ENCODE results near the gene NTSR1. TPM values are rescaled to one million over a fixed set of nuclear protein-coding genes. Genes with fewer than 3 reads are reported as not detected.

The NTSR1 gene
- total and polyA plus RNA-seq, 4 experiments from 2014 or later: 0.30 to 0.38 TPM; not detected in 2

- peaks cover 38% of the 10 kb centered on the region for H3K4me1 ChIP-seq (ENCODE audit: insufficient read depth, low read length)
- intact Hi-C loops (cut with micrococcal nuclease): loop anchor here (1.0 kb wide), 1 partner anchor 10 kb away; no protein-coding TSS in a partner anchor
- peak within 1 kb of the TSS; percentile 72 for H3K27ac ChIP-seq (ENCODE audit: low read depth, low read length)
- peak; percentile 72 to 78 (median 74) for DNase-seq
- no peaks in the 10 kb centered on the region for H3K9me3 ChIP-seq (ENCODE audit: control insufficient read depth in 1 of 2, low read length in 2 of 2)
- ChIA-PET POLR2A (ENCODE audit: partially characterized antibody) (interaction anchor here (1.0 to 4.0 kb wide), 8 partner anchors 9 to 162 kb away, joined by 3 to 75 read pairs (median 8); partner anchors contain the start of genes MRGBP and SLCO4A1), CTCF (ENCODE audit: partially characterized antibody) (interaction anchor here (0.6 to 3.5 kb wide), 3 partner anchors 10 to 57 kb away, joined by 4 to 13 read pairs (median 5); no protein-coding TSS in a partner anchor)
- peaks cover 0 to 1% of the 10 kb centered on the region in 2 donors for H3K27me3 Mint-ChIP-seq
- H3K27me3 ChIP-seq (ENCODE audit: insufficient read depth, low read length): no peaks in the 10 kb centered on the region
- H3K36me3 ChIP-seq (ENCODE audit: insufficient read depth, low read length): peaks cover 25% of the 10 kb centered on the region
- no peaks in the 10 kb centered on the region for H3K9me3 Mint-ChIP-seq
- H3K4me3 Mint-ChIP-seq: peak within 1 kb of the TSS; percentile 93 to 100 (median 96)
- peak within 1 kb of the TSS; percentile 65 to 69 for H3K4me3 ChIP-seq (ENCODE audit: low read length in 2 of 2)
- H3K27ac Mint-ChIP-seq: peak within 1 kb of the TSS; percentile 95 to 100 (median 97)
- H3K36me3 Mint-ChIP-seq: peaks cover 11 to 34% of the 10 kb centered on the region in 2 donors
- H3K4me1 Mint-ChIP-seq: peaks cover 7 to 47% (median 22%) of the 10 kb centered on the region in 4 donors
Measured at GRCh38 chr20:62804627-62805154, 96.1 kb downstream of the NTSR1 start, which contains the start of gene OGFR. OGFR (plus strand) TSS chr20:62804835; CDS start chr20:62804860, 25 bp downstream.

- Mint-ChIP-seq H3K9me3 (no peaks in the 10 kb centered on the region), H3K4me1 (peaks cover 7 to 47% (median 22%) of the 10 kb centered on the region in 4 donors), H3K27ac (peak overlapping the region in 6 of 7 donors; percentile 22 to 84 (median 58)), H3K36me3 (peaks cover 7 to 33% of the 10 kb centered on the region in 2 donors), H3K27me3 (peaks cover 0 to 1% of the 10 kb centered on the region in 2 donors), H3K4me3 (peak overlapping the region; percentile 64 to 87 (median 79))
- H3K4me1 ChIP-seq (ENCODE audit: insufficient read depth, low read length): peaks cover 38% of the 10 kb centered on the region
- peak overlapping the region; percentile 72 for H3K27ac ChIP-seq (ENCODE audit: low read depth, low read length)
- peaks cover 25% of the 10 kb centered on the region for H3K36me3 ChIP-seq (ENCODE audit: insufficient read depth, low read length)
- DNase-seq: peak in 2 of 5 donors; percentile 22 to 26
- CTCF ChIA-PET (ENCODE audit: partially characterized antibody): interaction anchor here (2.3 to 3.5 kb wide), 2 partner anchors 11 to 13 kb away, joined by 5 to 13 read pairs; no protein-coding TSS in a partner anchor
- POLR2A ChIA-PET (ENCODE audit: partially characterized antibody): interaction anchor here (1.0 to 4.0 kb wide), 7 partner anchors 10 to 162 kb away, joined by 4 to 75 read pairs (median 8); partner anchors contain the start of genes MRGBP and SLCO4A1
- intact Hi-C loops (cut with micrococcal nuclease): no loop called here
- H3K27me3 ChIP-seq (ENCODE audit: insufficient read depth, low read length): no peaks in the 10 kb centered on the region
- H3K9me3 ChIP-seq (ENCODE audit: control insufficient read depth in 1 of 2, low read length in 2 of 2): no peaks in the 10 kb centered on the region
- H3K4me3 ChIP-seq (ENCODE audit: low read length in 2 of 2): peak overlapping the region; percentile 11 to 69
Measured at GRCh38 chr20:62805155-62805710, 96.6 kb downstream of the NTSR1 start.

GRCh38 chr20:62805711-62806382, 97.2 kb downstream of the NTSR1 start:
- peak overlapping the region; percentile 15 to 91 (median 75) for H3K27ac Mint-ChIP-seq
- peak overlapping the region; percentile 66 to 87 (median 80) for H3K4me3 Mint-ChIP-seq
- H3K27me3 ChIP-seq (ENCODE audit: insufficient read depth, low read length): no peaks in the 10 kb centered on the region
- peaks cover 26% of the 10 kb centered on the region for H3K36me3 ChIP-seq (ENCODE audit: insufficient read depth, low read length)
- peaks cover 7 to 47% (median 22%) of the 10 kb centered on the region in 4 donors for H3K4me1 Mint-ChIP-seq
- peaks cover 5 to 32% of the 10 kb centered on the region in 2 donors for H3K36me3 Mint-ChIP-seq
- POLR2A ChIA-PET (ENCODE audit: partially characterized antibody): interaction anchor here (1.2 to 4.0 kb wide), 6 partner anchors 9 to 163 kb away, joined by 4 to 75 read pairs (median 10); partner anchors contain the start of genes MRGBP and SLCO4A1
- peak overlapping the region; percentile 11 to 61 for H3K4me3 ChIP-seq (ENCODE audit: low read length in 2 of 2)
- H3K9me3 Mint-ChIP-seq: no peaks in the 10 kb centered on the region
- H3K4me1 ChIP-seq (ENCODE audit: insufficient read depth, low read length): peaks cover 38% of the 10 kb centered on the region
- DNase-seq: no peak
- peak overlapping the region; percentile 72 for H3K27ac ChIP-seq (ENCODE audit: low read depth, low read length)
- H3K9me3 ChIP-seq (ENCODE audit: control insufficient read depth in 1 of 2, low read length in 2 of 2): no peaks in the 10 kb centered on the region
- intact Hi-C loops (cut with micrococcal nuclease): no loop called here
- CTCF ChIA-PET (ENCODE audit: partially characterized antibody): interaction anchor here (2.3 to 3.5 kb wide), 2 partner anchors 12 to 14 kb away, joined by 5 to 13 read pairs; no protein-coding TSS in a partner anchor
- H3K27me3 Mint-ChIP-seq: peaks cover 0 to 1% of the 10 kb centered on the region in 2 donors

- peak overlapping the region; percentile 66 to 87 (median 78) for H3K4me3 Mint-ChIP-seq
- peaks cover 0 to 1% of the 10 kb centered on the region in 2 donors for H3K27me3 Mint-ChIP-seq
- no peaks in the 10 kb centered on the region for H3K9me3 ChIP-seq (ENCODE audit: control insufficient read depth in 1 of 2, low read length in 2 of 2)
- peaks cover 5 to 31% of the 10 kb centered on the region in 2 donors for H3K36me3 Mint-ChIP-seq
- no peaks in the 10 kb centered on the region for H3K27me3 ChIP-seq (ENCODE audit: insufficient read depth, low read length)
- H3K27ac ChIP-seq (ENCODE audit: low read depth, low read length): peak overlapping the region; percentile 72
- peak overlapping the region in 1 of 2 donors; percentile 61 for H3K4me3 ChIP-seq (ENCODE audit: low read length in 2 of 2)
- H3K27ac Mint-ChIP-seq: peak overlapping the region in 6 of 7 donors; percentile 64 to 91 (median 84)
- no peaks in the 10 kb centered on the region for H3K9me3 Mint-ChIP-seq
- intact Hi-C loops (cut with micrococcal nuclease): no loop called here
- H3K4me1 Mint-ChIP-seq: peaks cover 7 to 47% (median 22%) of the 10 kb centered on the region in 4 donors
- H3K36me3 ChIP-seq (ENCODE audit: insufficient read depth, low read length): peaks cover 31% of the 10 kb centered on the region
- DNase-seq: no peak
- CTCF ChIA-PET (ENCODE audit: partially characterized antibody): interaction anchor here (1.0 to 3.5 kb wide), 3 partner anchors 15 to 17 kb away, joined by 3 to 20 read pairs (median 13); no protein-coding TSS in a partner anchor
- POLR2A ChIA-PET (ENCODE audit: partially characterized antibody): interaction anchor here (2.1 to 4.0 kb wide), 3 partner anchors 9 to 66 kb away, joined by 11 to 75 read pairs (median 16); partner anchors contain the start of gene MRGBP
- peaks cover 38% of the 10 kb centered on the region for H3K4me1 ChIP-seq (ENCODE audit: insufficient read depth, low read length)
Measured at GRCh38 chr20:62806383-62807050, 97.9 kb downstream of the NTSR1 start.

GRCh38 chr20:62807444-62808210, 99.0 kb downstream of the NTSR1 start:
- Mint-ChIP-seq H3K4me1 (peaks cover 8 to 47% (median 22%) of the 10 kb centered on the region in 4 donors), H3K36me3 (peaks cover 5 to 38% of the 10 kb centered on the region in 2 donors), H3K4me3 (peak overlapping the region in 4 of 8 donors; percentile 9 to 67 (median 50)), H3K9me3 (no peaks in the 10 kb centered on the region), H3K27ac (peak overlapping the region in 2 of 7 donors; percentile 23 to 84), H3K27me3 (peaks cover 0 to 1% of the 10 kb centered on the region in 2 donors)
- no peaks in the 10 kb centered on the region for H3K9me3 ChIP-seq (ENCODE audit: control insufficient read depth in 1 of 2, low read length in 2 of 2)
- no peak for DNase-seq
- H3K36me3 ChIP-seq (ENCODE audit: insufficient read depth, low read length): peaks cover 35% of the 10 kb centered on the region
- ChIA-PET POLR2A (ENCODE audit: partially characterized antibody) (interaction anchor here (0.8 to 3.0 kb wide), 4 partner anchors 12 to 138 kb away, joined by 3 to 31 read pairs (median 8); partner anchors contain the start of gene MRGBP), CTCF (ENCODE audit: partially characterized antibody) (interaction anchor here (0.8 to 3.0 kb wide), 20 partner anchors 12 to 315 kb away, joined by 3 to 23 read pairs (median 4); partner anchors contain the start of genes MRGBP and SLCO4A1)
- peaks cover 38% of the 10 kb centered on the region for H3K4me1 ChIP-seq (ENCODE audit: insufficient read depth, low read length)
- H3K27me3 ChIP-seq (ENCODE audit: insufficient read depth, low read length): no peaks in the 10 kb centered on the region
- H3K27ac ChIP-seq (ENCODE audit: low read depth, low read length): no peak overlapping the region
- H3K4me3 ChIP-seq (ENCODE audit: low read length in 2 of 2): no peak overlapping the region
- intact Hi-C loops (cut with micrococcal nuclease): loop anchor here (1.0 kb wide), 2 partner anchors 13 to 307 kb away; no protein-coding TSS in a partner anchor
